HG03108 (cell line): ENCODE measurements around the gene HOXB5.

Experiments used
- ATAC-seq: cut with Tn5 transposase; IDR thresholded peaks from one replicate; pipeline ENCODE4 v1.9.1; 2021; ENCODE audit warnings: moderate library complexity; ENCODE audit not compliant: unreplicated experiment

The HOXB5 gene

GRCh38 chr17:48551596-48552465 is 41.7 kb downstream of the HOXB5 start:
- no peak for ATAC-seq

- no peak for ATAC-seq
Observed at GRCh38 chr17:48551214-48551555, 42.4 kb downstream of the HOXB5 start.

- no peak for ATAC-seq
Observed at GRCh38 chr17:48550502-48551213, 42.9 kb downstream of the HOXB5 start.

GRCh38 chr17:48549914-48550501 is 43.6 kb downstream of the HOXB5 start:
- ATAC-seq, result no peak

GRCh38 chr17:48549281-48549630 is 44.3 kb downstream of the HOXB5 start:
- ATAC-seq, result no peak

GRCh38 chr17:48548523-48549280 is 44.9 kb downstream of the HOXB5 start:
- no peak for ATAC-seq

GRCh38 chr17:48547808-48548522 is 45.6 kb downstream of the HOXB5 start:
- no peak for ATAC-seq

- ATAC-seq, result no peak
Observed at GRCh38 chr17:48546924-48547807, 46.4 kb downstream of the HOXB5 start.

- no peak for ATAC-seq
Observed at GRCh38 chr17:48546137-48546923, 47.2 kb downstream of the HOXB5 start.

GRCh38 chr17:48545539-48545938 is 48.0 kb downstream of the HOXB5 start:
- no peak for ATAC-seq

- no peak for ATAC-seq
Observed at GRCh38 chr17:48545022-48545375, 48.6 kb downstream of the HOXB5 start, which contains the start of gene HOXB2. HOXB2 (minus strand) TSS chr17:48545109; CDS start chr17:48544911, 198 bp downstream.

GRCh38 chr17:48544349-48545021 is 49.1 kb downstream of the HOXB5 start:
- ATAC-seq, result no peak

- no peak for ATAC-seq
Observed at GRCh38 chr17:48543854-48544348, 49.7 kb downstream of the HOXB5 start.

- peak; percentile 60 for ATAC-seq
Observed at GRCh38 chr17:48543107-48543853, 50.3 kb downstream of the HOXB5 start.

GRCh38 chr17:48542698-48543106 is 50.9 kb downstream of the HOXB5 start:
- ATAC-seq, result no peak

- no peak for ATAC-seq
Observed at GRCh38 chr17:48542114-48542656, 51.4 kb downstream of the HOXB5 start.

GRCh38 chr17:48541577-48542113 is 51.9 kb downstream of the HOXB5 start:
- ATAC-seq, result no peak
